UCSD-AML1 (cell line): ENCODE measurements around the gene SUMO3.
A peak's percentile ranks its signal among the peaks of the same experiment; 100 is the strongest.

ENCODE experiments used
- DNase-seq: peaks from one replicate; lab custom pipeline; 2025; ENCODE audit not compliant: unreplicated experiment; lab: John Stamatoyannopoulos, UW

SUMO3 gene

DNA sequence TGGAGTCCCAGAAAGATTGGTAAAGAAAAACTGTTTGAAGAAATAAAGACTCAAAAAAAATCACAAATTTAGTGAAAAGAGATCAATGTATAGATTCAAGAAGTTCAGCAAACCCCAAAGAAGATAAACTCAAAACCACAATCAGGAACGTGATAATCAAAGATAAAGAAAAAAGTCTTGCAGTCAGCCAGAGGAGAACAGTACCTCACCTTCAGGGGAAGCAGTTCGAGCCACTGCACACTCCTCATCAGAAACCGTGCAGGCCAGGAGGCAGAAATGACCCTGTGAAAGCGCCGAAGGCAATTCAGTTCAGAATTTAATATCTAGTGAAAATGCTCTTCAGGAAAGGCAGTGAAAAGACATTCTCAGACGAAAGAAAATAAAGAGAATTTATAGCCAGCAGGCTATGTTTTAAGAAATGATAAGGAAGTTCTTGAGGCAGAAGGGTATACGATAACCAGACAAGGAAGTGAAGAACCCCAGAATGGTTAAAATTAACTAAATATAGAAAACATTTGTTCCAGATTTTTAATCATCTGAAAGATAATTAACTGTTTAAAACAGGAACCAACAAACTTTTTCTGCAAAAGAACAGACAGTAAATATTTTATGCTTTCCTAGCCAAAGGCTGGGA is 13.5 kb upstream of the SUMO3 start:
- no peak for DNase-seq

- no peak for DNase-seq
Measured at GRCh38 chr21:44829507-44830092, 11.7 kb upstream of the SUMO3 start.

GRCh38 chr21:44828362-44829056 is 10.6 kb upstream of the SUMO3 start:
- DNase-seq: no peak

- no peak for DNase-seq
Measured at GRCh38 chr21:44823179-44823660, 5.4 kb upstream of the SUMO3 start.

- DNase-seq: no peak
Measured at GRCh38 chr21:44822484-44823178, 4.8 kb upstream of the SUMO3 start.

- no peak for DNase-seq
Measured at GRCh38 chr21:44820851-44821250, 3.0 kb upstream of the SUMO3 start.

GRCh38 chr21:44819283-44820243 is 1.7 kb upstream of the SUMO3 start:
- DNase-seq: no peak

GRCh38 chr21:44818640-44819011 is 764 bp upstream of the SUMO3 start:
- no peak for DNase-seq

DNA sequence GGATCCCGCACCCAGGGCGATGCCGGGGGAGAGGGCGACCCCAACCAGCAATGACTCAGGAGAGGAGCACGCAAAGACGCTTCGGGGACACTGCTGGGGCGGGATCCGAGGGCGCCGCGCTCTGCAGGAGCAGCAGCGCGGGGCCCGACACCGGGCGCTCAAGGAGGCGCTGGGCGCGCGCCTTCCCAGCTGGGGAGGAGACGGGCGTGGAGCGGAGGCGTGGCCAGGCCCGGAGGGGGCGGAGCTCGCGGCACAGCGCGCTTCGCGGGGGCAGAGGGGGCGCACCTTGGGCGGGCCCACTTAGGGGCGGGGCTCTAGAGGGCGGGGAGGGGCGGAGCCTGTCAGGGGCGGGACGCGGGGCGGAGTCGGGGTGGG is 369 bp downstream of the SUMO3 start:
- DNase-seq: peak; percentile 60

GRCh38 chr21:44816761-44817505 is 929 bp downstream of the SUMO3 start:
- no peak for DNase-seq

DNA sequence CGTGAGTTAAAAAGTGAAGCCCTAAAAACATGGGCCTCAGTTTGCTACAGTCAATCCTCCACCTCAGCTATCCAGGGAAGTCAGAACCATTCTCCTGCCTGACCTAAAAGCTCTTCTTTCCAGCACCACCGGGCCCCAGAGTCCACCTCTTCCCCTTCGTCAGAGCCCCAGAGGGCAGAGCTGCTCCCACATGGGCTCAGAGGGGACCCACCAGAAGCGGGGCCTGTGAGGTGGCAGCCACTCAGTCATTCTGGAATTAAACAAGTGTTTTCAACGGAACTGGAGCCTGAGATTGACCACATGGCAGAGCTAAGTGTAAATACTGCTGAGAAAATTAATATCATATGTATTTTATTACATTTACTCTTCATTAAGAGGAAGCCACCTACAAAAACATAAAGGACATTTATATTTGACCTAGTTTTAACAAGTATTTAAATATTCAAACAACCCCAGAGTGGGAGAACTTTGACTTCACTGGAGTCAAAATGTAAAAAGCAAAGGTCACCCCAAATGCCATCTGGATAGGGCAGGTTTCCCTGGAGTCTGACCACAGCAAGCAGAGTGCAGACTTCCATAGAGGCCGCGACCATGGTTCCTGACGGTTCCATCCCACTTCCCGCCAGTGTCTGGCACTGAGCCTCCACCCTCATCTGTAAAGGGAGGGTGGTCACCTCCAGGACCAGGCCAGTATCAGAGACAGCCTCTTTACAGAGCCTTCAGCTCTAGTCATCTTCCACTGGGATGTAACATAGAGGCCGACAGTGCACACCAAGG is 1.8 kb downstream of the SUMO3 start:
- no peak for DNase-seq

- DNase-seq: no peak
Measured at GRCh38 chr21:44815225-44815624, 2.6 kb downstream of the SUMO3 start.

- no peak for DNase-seq
Measured at GRCh38 chr21:44814498-44815023, 3.3 kb downstream of the SUMO3 start.

- DNase-seq: no peak
Measured at GRCh38 chr21:44813727-44814126, 4.1 kb downstream of the SUMO3 start.

GRCh38 chr21:44813149-44813548 is 4.7 kb downstream of the SUMO3 start:
- no peak for DNase-seq

DNA sequence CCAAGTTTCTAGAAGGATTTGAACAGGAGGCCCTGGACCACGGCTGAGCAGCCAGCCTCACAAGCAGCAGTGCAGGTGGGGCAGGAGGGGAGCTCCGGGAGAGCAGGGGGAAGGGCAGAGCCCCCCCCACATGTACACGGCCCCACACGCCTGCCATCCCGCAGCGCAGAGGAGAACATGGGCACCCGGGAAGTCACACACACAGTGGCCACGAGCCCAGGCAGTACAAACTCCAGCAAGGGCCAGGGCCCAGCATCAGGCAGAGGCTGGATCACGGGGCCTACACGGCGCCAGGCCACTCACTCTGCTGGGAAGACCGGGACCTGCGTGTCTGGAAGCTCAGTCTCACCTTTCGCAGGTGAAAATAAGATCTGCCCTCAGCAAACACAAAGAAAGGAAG is 5.2 kb downstream of the SUMO3 start:
- no peak for DNase-seq

DNA sequence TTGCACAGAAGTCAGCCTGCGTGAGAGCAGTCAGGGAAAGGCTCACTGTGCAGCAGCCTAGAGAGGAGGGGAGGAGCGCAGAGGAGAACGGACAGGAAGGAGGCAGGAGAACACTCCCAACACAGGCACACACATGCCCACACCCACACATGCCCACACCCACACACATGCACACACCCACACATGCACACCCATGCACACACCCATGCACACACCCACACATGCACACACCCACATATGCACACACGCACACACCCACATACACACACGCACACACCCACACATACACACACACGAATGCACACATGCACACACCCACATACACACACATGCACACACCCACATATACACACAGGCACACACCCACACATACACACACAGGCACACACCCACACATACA is 7.1 kb downstream of the SUMO3 start:
- DNase-seq: no peak

DNA sequence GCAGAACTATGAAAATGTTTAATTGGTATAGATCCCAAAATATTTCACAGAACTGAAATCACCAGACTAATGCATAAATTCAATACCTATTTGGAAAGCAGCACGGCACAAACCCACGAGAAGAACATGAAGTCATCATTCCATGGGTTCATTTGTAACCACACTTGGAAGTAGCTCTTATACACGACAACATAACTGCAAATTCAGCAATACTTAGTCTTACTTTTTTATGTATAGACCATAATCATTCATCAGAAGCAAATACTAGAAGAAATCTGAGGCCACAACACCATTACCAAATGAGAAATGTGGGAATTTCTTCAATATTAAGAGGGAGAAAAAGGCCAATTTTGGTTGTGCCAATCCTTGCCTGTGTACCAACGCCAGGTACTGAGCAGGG is 12.0 kb downstream of the SUMO3 start:
- no peak for DNase-seq

- DNase-seq: no peak
Measured at GRCh38 chr21:44805226-44805625, 12.6 kb downstream of the SUMO3 start.
